HepG2 (cell line): ENCODE measurements around the gene JMJD8. TPM values are rescaled to one million over a fixed set of nuclear protein-coding genes. Genes with fewer than 3 reads are reported as not detected.

Experiments used
- AGO1 ChIP-seq: fragments of 200-400 bp; formaldehyde crosslinking; IDR thresholded peaks from 2 replicates; pipeline ENCODE4 v1.6.1; 2017; ENCODE audit warnings: mild to moderate bottlenecking, low read depth, low read length, moderate library complexity; ENCODE audit not compliant: poor library complexity, severe bottlenecking
- AGO2 ChIP-seq: fragments of 200-400 bp; formaldehyde crosslinking; optimal IDR thresholded peaks from 2 replicates; pipeline ENCODE3; 2017; ENCODE audit warnings: mild to moderate bottlenecking, low read depth, low read length, moderate library complexity
- HOXA5 ChIP-seq: sonication (generic); formaldehyde crosslinking; IDR thresholded peaks from 2 replicates; pipeline ENCODE4 v1.4.0; 2020; ENCODE audit warnings: missing genetic modification reagents
- KMT2B ChIP-seq: IDR thresholded peaks from 2 replicates; pipeline ENCODE4 v1.6.1; 2016; ENCODE audit warnings: missing genetic modification reagents, missing compliant biosample characterization
- NBN ChIP-seq: fragments of 450-650 bp; conservative IDR thresholded peaks from 2 replicates; pipeline ENCODE4 v1.6.1; 2017
- PHF8 ChIP-seq: sonication (generic); formaldehyde crosslinking; IDR thresholded peaks from 2 replicates; pipeline ENCODE4 v1.5.0; 2020; ENCODE audit warnings: missing genetic modification reagents
- RAD51 ChIP-seq: fragments of 450-650 bp; IDR thresholded peaks from 2 replicates; pipeline ENCODE4 v1.6.1; 2016; ENCODE audit warnings: borderline replicate concordance
- ZNF136 ChIP-seq: sonication (generic); formaldehyde crosslinking; IDR thresholded peaks from 2 replicates; pipeline ENCODE4 v1.8.1; 2022; ENCODE audit warnings: low read depth, mild to moderate bottlenecking, moderate library complexity, missing genetic modification reagents
- ZNF224 ChIP-seq: sonication (generic); formaldehyde crosslinking; IDR thresholded peaks from 2 replicates; pipeline ENCODE4 v1.5.0; 2020; ENCODE audit warnings: mild to moderate bottlenecking, missing genetic modification reagents
- ZNF296 ChIP-seq: sonication (generic); formaldehyde crosslinking; conservative IDR thresholded peaks from 2 replicates; pipeline ENCODE4 v1.5.0; 2020; ENCODE audit warnings: mild to moderate bottlenecking, missing genetic modification reagents
- ZNF33B ChIP-seq: sonication (generic); formaldehyde crosslinking; IDR thresholded peaks from 2 replicates; pipeline ENCODE4 v1.5.1; 2020; ENCODE audit warnings: mild to moderate bottlenecking, missing genetic modification reagents
- ZNF530 ChIP-seq: sonication (generic); formaldehyde crosslinking; IDR thresholded peaks from 2 replicates; pipeline ENCODE4 v1.5.0; 2020; ENCODE audit warnings: low read depth, mild to moderate bottlenecking, missing genetic modification reagents
- ZNF703 ChIP-seq: sonication (generic); formaldehyde crosslinking; IDR thresholded peaks from 2 replicates; pipeline ENCODE4 v1.5.1; 2020; ENCODE audit warnings: missing genetic modification reagents, mild to moderate bottlenecking, moderate library complexity, borderline replicate concordance
- polyA plus RNA-seq, 8 experiments: library from polyadenylated mRNA; depleted of rRNA in 3 of 8; stranded (reverse) in 7 of 8; unstranded in 1 of 8; fragments of >200 nt; fragmentation: Illumina TruSeq in 4 of 8; extraction: Trizol in 4 of 8; gene quantifications; 2 replicates each; pipeline versions ENCODE4 v1.2.1 to v1.2.3, GENCODE V29; 2011 to 2016; ENCODE audit warnings: low read depth in 4 of 8, missing spikeins in 1 of 8, mixed read lengths in 1 of 8; ENCODE audit not compliant: insufficient read depth in 1 of 8
- total RNA-seq, 5 experiments: library from RNA; depleted of rRNA; stranded (reverse); fragments of >200 nt; fragmentation: Illumina TruSeq; extraction: Trizol; gene quantifications; 2 replicates each; pipeline ENCODE4 v1.2.3, GENCODE V29; 2016; ENCODE audit warnings: low read depth in 1 of 5
- TF ChIP-seq, protein P1 (sequence below): sonication (generic); formaldehyde crosslinking; IDR thresholded peaks from 2 replicates; pipeline ENCODE4 v1.4.0; 2020; ENCODE audit warnings: missing genetic modification reagents
- TF ChIP-seq, protein P2 (sequence below): sonication (generic); formaldehyde crosslinking; IDR thresholded peaks from 2 replicates; pipeline ENCODE4 v1.4.0; 2020; ENCODE audit warnings: missing genetic modification reagents
- TF ChIP-seq, protein P3 (sequence below): sonication (generic); formaldehyde crosslinking; IDR thresholded peaks from 2 replicates; pipeline ENCODE4 v1.5.0; 2020; ENCODE audit warnings: mild to moderate bottlenecking, missing genetic modification reagents
- TF ChIP-seq, protein P4 (sequence below): IDR thresholded peaks from 2 replicates; pipeline ENCODE4 v1.6.1; 2012; ENCODE audit warnings: low read depth, low read length, improper control_type of control experiment
- TF ChIP-seq, protein P5 (sequence below): IDR thresholded peaks from 2 replicates; pipeline ENCODE4 v1.6.1; 2016; ENCODE audit warnings: low read depth, borderline replicate concordance

JMJD8 gene
- total and polyA plus RNA-seq, 2 of the 13 experiments (the other 11 are each of a cell fraction or from before 2014, with no cell fraction given), result 2.6 to 11.8 TPM

DNA sequence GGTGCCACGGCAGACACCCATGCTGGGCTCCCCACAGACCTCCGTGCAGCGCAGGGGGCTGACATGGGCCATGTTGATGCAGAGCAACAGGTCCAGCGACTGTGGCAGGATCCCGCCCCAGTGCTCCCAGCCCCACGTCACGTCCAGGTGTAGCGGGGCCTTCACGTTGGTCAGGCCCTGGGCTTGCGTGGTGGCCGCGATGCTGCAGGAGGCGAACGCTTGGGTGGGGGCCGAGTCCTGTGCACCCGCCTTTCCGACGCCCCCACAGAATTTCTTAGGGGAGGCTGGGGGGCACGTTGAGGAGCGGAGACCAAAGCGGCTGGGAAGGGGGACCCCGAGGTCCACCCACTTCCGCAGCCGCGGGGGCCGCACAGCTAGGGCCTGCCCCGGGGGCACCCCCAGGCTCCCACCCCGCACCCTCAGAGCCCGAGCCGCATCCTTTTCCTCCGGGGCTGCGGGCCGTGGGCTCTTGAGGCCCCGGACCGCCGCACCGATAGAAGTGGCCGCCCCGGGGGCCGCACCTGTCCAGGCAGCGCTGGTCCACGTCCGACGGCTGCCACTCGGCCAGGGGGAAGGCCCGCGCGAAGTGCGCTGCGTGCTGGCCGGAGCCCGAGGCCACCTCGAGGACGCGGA lies 48.4 kb downstream of the JMJD8 start (continued):
- TF ChIP-seq, protein P1, sequence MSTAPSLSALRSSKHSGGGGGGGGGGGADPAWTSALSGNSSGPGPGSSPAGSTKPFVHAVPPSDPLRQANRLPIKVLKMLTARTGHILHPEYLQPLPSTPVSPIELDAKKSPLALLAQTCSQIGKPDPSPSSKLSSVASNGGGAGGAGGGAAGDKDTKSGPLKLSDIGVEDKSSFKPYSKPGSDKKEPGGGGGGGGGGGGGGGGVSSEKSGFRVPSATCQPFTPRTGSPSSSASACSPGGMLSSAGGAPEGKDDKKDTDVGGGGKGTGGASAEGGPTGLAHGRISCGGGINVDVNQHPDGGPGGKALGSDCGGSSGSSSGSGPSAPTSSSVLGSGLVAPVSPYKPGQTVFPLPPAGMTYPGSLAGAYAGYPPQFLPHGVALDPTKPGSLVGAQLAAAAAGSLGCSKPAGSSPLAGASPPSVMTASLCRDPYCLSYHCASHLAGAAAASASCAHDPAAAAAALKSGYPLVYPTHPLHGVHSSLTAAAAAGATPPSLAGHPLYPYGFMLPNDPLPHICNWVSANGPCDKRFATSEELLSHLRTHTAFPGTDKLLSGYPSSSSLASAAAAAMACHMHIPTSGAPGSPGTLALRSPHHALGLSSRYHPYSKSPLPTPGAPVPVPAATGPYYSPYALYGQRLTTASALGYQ, result 0 out of 2 replicates have a peak, but pooled peaks have one; percentile 4
- no peak for TF ChIP-seq KMT2B (CRISPR knock-in tag)
- no peak for TF ChIP-seq ZNF703 (CRISPR knock-in tag)
- TF ChIP-seq, protein P2, sequence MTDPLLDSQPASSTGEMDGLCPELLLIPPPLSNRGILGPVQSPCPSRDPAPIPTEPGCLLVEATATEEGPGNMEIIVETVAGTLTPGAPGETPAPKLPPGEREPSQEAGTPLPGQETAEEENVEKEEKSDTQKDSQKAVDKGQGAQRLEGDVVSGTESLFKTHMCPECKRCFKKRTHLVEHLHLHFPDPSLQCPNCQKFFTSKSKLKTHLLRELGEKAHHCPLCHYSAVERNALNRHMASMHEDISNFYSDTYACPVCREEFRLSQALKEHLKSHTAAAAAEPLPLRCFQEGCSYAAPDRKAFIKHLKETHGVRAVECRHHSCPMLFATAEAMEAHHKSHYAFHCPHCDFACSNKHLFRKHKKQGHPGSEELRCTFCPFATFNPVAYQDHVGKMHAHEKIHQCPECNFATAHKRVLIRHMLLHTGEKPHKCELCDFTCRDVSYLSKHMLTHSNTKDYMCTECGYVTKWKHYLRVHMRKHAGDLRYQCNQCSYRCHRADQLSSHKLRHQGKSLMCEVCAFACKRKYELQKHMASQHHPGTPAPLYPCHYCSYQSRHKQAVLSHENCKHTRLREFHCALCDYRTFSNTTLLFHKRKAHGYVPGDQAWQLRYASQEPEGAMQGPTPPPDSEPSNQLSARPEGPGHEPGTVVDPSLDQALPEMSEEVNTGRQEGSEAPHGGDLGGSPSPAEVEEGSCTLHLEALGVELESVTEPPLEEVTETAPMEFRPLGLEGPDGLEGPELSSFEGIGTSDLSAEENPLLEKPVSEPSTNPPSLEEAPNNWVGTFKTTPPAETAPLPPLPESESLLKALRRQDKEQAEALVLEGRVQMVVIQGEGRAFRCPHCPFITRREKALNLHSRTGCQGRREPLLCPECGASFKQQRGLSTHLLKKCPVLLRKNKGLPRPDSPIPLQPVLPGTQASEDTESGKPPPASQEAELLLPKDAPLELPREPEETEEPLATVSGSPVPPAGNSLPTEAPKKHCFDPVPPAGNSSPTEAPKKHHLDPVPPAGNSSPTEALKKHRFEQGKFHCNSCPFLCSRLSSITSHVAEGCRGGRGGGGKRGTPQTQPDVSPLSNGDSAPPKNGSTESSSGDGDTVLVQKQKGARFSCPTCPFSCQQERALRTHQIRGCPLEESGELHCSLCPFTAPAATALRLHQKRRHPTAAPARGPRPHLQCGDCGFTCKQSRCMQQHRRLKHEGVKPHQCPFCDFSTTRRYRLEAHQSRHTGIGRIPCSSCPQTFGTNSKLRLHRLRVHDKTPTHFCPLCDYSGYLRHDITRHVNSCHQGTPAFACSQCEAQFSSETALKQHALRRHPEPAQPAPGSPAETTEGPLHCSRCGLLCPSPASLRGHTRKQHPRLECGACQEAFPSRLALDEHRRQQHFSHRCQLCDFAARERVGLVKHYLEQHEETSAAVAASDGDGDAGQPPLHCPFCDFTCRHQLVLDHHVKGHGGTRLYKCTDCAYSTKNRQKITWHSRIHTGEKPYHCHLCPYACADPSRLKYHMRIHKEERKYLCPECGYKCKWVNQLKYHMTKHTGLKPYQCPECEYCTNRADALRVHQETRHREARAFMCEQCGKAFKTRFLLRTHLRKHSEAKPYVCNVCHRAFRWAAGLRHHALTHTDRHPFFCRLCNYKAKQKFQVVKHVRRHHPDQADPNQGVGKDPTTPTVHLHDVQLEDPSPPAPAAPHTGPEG (CRISPR knock-in tag), result peak; percentile 25; the same call in 1 of the 2 replicates
- peak; percentile 69; the same call in 1 of the 2 replicates for TF ChIP-seq PHF8 (CRISPR knock-in tag)
- no peak for TF ChIP-seq ZNF224 (CRISPR knock-in tag)
- TF ChIP-seq AGO2, result peak; percentile 63
- TF ChIP-seq, protein P3, sequence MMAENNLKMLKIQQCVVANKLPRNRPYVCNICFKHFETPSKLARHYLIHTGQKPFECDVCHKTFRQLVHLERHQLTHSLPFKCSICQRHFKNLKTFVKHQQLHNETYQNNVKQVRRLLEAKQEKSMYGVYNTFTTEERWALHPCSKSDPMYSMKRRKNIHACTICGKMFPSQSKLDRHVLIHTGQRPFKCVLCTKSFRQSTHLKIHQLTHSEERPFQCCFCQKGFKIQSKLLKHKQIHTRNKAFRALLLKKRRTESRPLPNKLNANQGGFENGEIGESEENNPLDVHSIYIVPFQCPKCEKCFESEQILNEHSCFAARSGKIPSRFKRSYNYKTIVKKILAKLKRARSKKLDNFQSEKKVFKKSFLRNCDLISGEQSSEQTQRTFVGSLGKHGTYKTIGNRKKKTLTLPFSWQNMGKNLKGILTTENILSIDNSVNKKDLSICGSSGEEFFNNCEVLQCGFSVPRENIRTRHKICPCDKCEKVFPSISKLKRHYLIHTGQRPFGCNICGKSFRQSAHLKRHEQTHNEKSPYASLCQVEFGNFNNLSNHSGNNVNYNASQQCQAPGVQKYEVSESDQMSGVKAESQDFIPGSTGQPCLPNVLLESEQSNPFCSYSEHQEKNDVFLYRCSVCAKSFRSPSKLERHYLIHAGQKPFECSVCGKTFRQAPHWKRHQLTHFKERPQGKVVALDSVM (CRISPR knock-in tag), result no peak
- no peak for TF ChIP-seq ZNF136
- no peak; the same call in 1 of the 2 replicates for TF ChIP-seq ZNF33B (CRISPR knock-in tag)
- TF ChIP-seq, protein P4, sequence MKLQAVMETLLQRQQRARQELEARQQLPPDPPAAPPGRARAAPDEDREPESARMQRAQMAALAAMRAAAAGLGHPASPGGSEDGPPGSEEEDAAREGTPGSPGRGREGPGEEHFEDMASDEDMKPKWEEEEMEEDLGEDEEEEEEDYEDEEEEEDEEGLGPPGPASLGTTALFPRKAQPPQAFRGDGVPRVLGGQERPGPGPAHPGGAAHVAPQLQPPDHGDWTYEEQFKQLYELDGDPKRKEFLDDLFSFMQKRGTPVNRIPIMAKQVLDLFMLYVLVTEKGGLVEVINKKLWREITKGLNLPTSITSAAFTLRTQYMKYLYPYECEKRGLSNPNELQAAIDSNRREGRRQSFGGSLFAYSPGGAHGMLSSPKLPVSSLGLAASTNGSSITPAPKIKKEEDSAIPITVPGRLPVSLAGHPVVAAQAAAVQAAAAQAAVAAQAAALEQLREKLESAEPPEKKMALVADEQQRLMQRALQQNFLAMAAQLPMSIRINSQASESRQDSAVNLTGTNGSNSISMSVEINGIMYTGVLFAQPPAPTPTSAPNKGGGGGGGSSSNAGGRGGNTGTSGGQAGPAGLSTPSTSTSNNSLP, result no peak
- 0 out of 2 replicates have a peak, but pooled peaks have one; percentile 20 for TF ChIP-seq ZNF296 (CRISPR knock-in tag)
- peak; percentile 26 for TF ChIP-seq AGO1
- TF ChIP-seq RAD51, result no peak
- TF ChIP-seq NBN, result no peak
- TF ChIP-seq ZNF530 (CRISPR knock-in tag), result peak; percentile 65; the same call in 1 of the 2 replicates
- TF ChIP-seq, protein P5, sequence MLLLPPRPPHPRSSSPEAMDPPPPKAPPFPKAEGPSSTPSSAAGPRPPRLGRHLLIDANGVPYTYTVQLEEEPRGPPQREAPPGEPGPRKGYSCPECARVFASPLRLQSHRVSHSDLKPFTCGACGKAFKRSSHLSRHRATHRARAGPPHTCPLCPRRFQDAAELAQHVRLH, result no peak
- TF ChIP-seq HOXA5 (CRISPR knock-in tag), result peak; percentile 32; the same call in 1 of the 2 replicates
